ENCODE results near the gene BCL2L12. TPM values are rescaled to one million over a fixed set of nuclear protein-coding genes. Genes with fewer than 3 reads are reported as not detected.

Gene BCL2L12
- total RNA-seq, 1 experiment from 2014 or later, result 19.7 TPM

- DNase-seq (ENCODE audit: low read depth), result peak; percentile 79
These were observed 1.3 kb upstream of the BCL2L12 start for GRCh38 chr19:49664171-49665035.

GRCh38 chr19:49665036-49665350 is 740 bp upstream of the BCL2L12 start:
- DNase-seq (ENCODE audit: low read depth), result no peak

GRCh38 chr19:49666120-49666444 is 349 bp downstream of the BCL2L12 start:
- DNase-seq (ENCODE audit: low read depth), result no peak

GRCh38 chr19:49667473-49667872 is 1.7 kb downstream of the BCL2L12 start:
- DNase-seq (ENCODE audit: low read depth), result no peak

GRCh38 chr19:49669516-49669915 is 3.8 kb downstream of the BCL2L12 start:
- no peak for DNase-seq (ENCODE audit: low read depth)

- peak; percentile 63 for DNase-seq (ENCODE audit: low read depth)
These were observed 6.6 kb downstream of the BCL2L12 start for GRCh38 chr19:49672131-49672919.

- peak; percentile 91 for DNase-seq (ENCODE audit: low read depth)
These were observed 10.5 kb downstream of the BCL2L12 start for GRCh38 chr19:49676136-49676783.

GRCh38 chr19:49676784-49677230 is 11.1 kb downstream of the BCL2L12 start:
- peak; percentile 100 for DNase-seq (ENCODE audit: low read depth)

- DNase-seq (ENCODE audit: low read depth), result peak; percentile 23
These were observed 11.6 kb downstream of the BCL2L12 start, which contains the start of gene PRMT1 for GRCh38 chr19:49677231-49677900. Gene PRMT1, plus strand, starts transcription at chr19:49677271. Its CDS starts 10 bp downstream, at chr19:49677281.

GRCh38 chr19:49677901-49678674 is 12.4 kb downstream of the BCL2L12 start:
- peak; percentile 71 for DNase-seq (ENCODE audit: low read depth)

GRCh38 chr19:49678985-49679770 is 13.4 kb downstream of the BCL2L12 start:
- DNase-seq (ENCODE audit: low read depth), result no peak

GRCh38 chr19:49679771-49680413 is 14.2 kb downstream of the BCL2L12 start:
- no peak for DNase-seq (ENCODE audit: low read depth)

GRCh38 chr19:49680421-49681351 is 15.0 kb downstream of the BCL2L12 start:
- peak; percentile 76 for DNase-seq (ENCODE audit: low read depth)

- DNase-seq (ENCODE audit: low read depth), result no peak
These were observed 16.1 kb downstream of the BCL2L12 start for GRCh38 chr19:49681830-49682229.

GRCh38 chr19:49682274-49682673 is 16.5 kb downstream of the BCL2L12 start:
- peak; percentile 50 for DNase-seq (ENCODE audit: low read depth)

- DNase-seq (ENCODE audit: low read depth), result no peak
These were observed 18.1 kb downstream of the BCL2L12 start for GRCh38 chr19:49683814-49684250.

GRCh38 chr19:49684251-49684982 is 18.7 kb downstream of the BCL2L12 start:
- no peak for DNase-seq (ENCODE audit: low read depth)

All from RPMI7951 (cell line).